ENCODE data around the gene FEZF1. TPM values are rescaled to one million over a fixed set of nuclear protein-coding genes. Genes with fewer than 3 reads are reported as not detected.

Gene FEZF1
- total RNA-seq, 2 experiments from 2014 or later = not detected

GRCh38 chr7:122255454-122255853 is 49.1 kb downstream of the FEZF1 start:
- Histone ChIP-seq H3K27ac (ENCODE audit: low read depth, low read length, poor library complexity, severe bottlenecking) (no peak overlapping the region), H3K4me1 (ENCODE audit: insufficient read depth, low read length, poor library complexity, severe bottlenecking) (no peaks in the 10 kb centered on the region), H4K20me1 (ENCODE audit: insufficient read depth, low read length) (no peaks in the 10 kb centered on the region), H3K9me3 (ENCODE audit: low read length) (no peaks in the 10 kb centered on the region), H2AFZ (ENCODE audit: low read length) (no peak overlapping the region), H3K79me2 (ENCODE audit: insufficient read depth, low read depth, low read length) (no peaks in the 10 kb centered on the region), H3K4me3 (ENCODE audit: low read depth, low read length, poor library complexity, severe bottlenecking) (no peak overlapping the region), H3K4me2 (ENCODE audit: low read length) (no peak overlapping the region), H3K36me3 (ENCODE audit: insufficient read depth, low read length) (no peaks in the 10 kb centered on the region), H3K9me2 (ENCODE audit: insufficient read depth, low read length) (no peaks in the 10 kb centered on the region)
- no TSS peak for BruUV-seq (replicated peaks)
- TF ChIP-seq CTCF (conservative IDR thresholded peaks at IDR 0.05; ENCODE audit: low read length) (no peak), EZH2phosphoT487 (IDR thresholded peaks at IDR 0.05; ENCODE audit: borderline replicate concordance, low read depth, low read length) (no peak)
- CTCF ChIA-PET (ENCODE audit: unreplicated experiment) = no interaction called here
- intact Hi-C loops (cut with micrococcal nuclease; ENCODE audit: unreplicated experiment) = no loop called here
- POLR2A ChIA-PET = interaction anchor here (1.1 to 1.2 kb wide), 2 partner anchors 21 to 481 kb away, joined by 3 to 4 read pairs; no protein-coding TSS in a partner anchor
- no peak for DNase-seq (ENCODE audit: low spot score)

Other genes starting within 250 kb of the FEZF1 start
- not detected in 2 replicates for gene AASS, start 160.5 kb downstream of the FEZF1 start, total RNA-seq (2014; rRNA removed; shearing (Covaris generic))
- gene AASS, start 160.5 kb downstream of the FEZF1 start, total RNA-seq (2022) = not detected in 2 replicates